ENCODE measurements around the gene PRKN. TPM values are rescaled to one million over a fixed set of nuclear protein-coding genes. Genes with fewer than 3 reads are reported as not detected.

Gene PRKN
- total and polyA plus RNA-seq, 9 of the 15 experiments (the other 6 are each of a cell fraction or from before 2014, with no cell fraction given), result 0.03 to 0.96 (median 0.15) TPM; not detected in 2

GRCh38 chr6:162683135-162683534 is 44.4 kb downstream of the PRKN start:
- Histone ChIP-seq H3K79me2 (ENCODE audit: control insufficient read depth, insufficient read depth, low read length) (no peaks in the 10 kb centered on the region), H3K27ac (ENCODE audit: extremely low read depth, low read depth, low read length) (no peak overlapping the region), H3K4me2 (ENCODE audit: insufficient read depth, low read length) (no peak overlapping the region), H3K9ac (ENCODE audit: insufficient read depth in 1 of 2, low read depth in 2 of 2, low read length in 2 of 2) (no peak overlapping the region), H4K20me1 (replicated peaks; ENCODE audit: control insufficient read depth, insufficient read depth, low read length) (no peaks in the 10 kb centered on the region), H3K9me1 (ENCODE audit: control insufficient read depth, insufficient read depth, low read length) (no peaks in the 10 kb centered on the region), H3K27me3 (ENCODE audit: control insufficient read depth in 2 of 2, insufficient read depth in 2 of 2, low read length in 2 of 2) (no peaks in the 10 kb centered on the region), H2AFZ (ENCODE audit: low read depth, low read length) (no peak overlapping the region), H3K4me3 (no peak overlapping the region), H3K36me3 (ENCODE audit: control insufficient read depth, insufficient read depth, low read length) (no peaks in the 10 kb centered on the region), H3K9me3 (replicated peaks; ENCODE audit: control insufficient read depth, insufficient read depth, low read depth, low read length) (no peaks in the 10 kb centered on the region; the same call in 1 of the 2 replicates), H3K4me1 (replicated peaks in 1 of 2; ENCODE audit: control insufficient read depth in 2 of 2, insufficient read depth in 2 of 2, low read length in 2 of 2) (no peaks in the 10 kb centered on the region)
- ChIA-PET CTCF (ENCODE audit: low intra/inter-chr PET ratio) (no interaction called here), POLR2A (no interaction called here)
- FAIRE-seq (no peak), DNase-seq (ENCODE audit: extremely low read depth in 1 of 4, low spot score in 3 of 4) (no peak), ATAC-seq (no peak)
- no TSS peak for BruUV-seq (replicated peaks)
- in situ Hi-C loops (cut with MboI), result no loop called here
- WGBS (ENCODE audit: insufficient coverage, low coverage, missing lambda C conversion rate), result 1% methylated on average over 4 of the region's 4 CpGs
- intact Hi-C loops (cut with micrococcal nuclease), result no loop called here
- no peak for TF ChIP-seq ZNF212 (CRISPR knock-in tag; IDR thresholded peaks at IDR 0.05)
- TF ChIP-seq ZNF277 (CRISPR knock-in tag; IDR thresholded peaks at IDR 0.05; ENCODE audit: borderline replicate concordance), result no peak
- no peak for TF ChIP-seq KDM4B (IDR thresholded peaks at IDR 0.05; ENCODE audit: borderline replicate concordance in 2 of 2, low read depth in 1 of 2)
- TF ChIP-seq BMI1 (IDR thresholded peaks at IDR 0.05; ENCODE audit: low read length), result no peak
- TF ChIP-seq ZBTB9 (CRISPR knock-in tag; IDR thresholded peaks at IDR 0.05), result no peak
- no peak for TF ChIP-seq SPI1 (IDR thresholded peaks at IDR 0.05; ENCODE audit: borderline replicate concordance, low read depth, low read length)
- no peak for TF ChIP-seq ZNF57 (CRISPR knock-in tag; IDR thresholded peaks at IDR 0.05)
- TF ChIP-seq ZNF197 (CRISPR knock-in tag; IDR thresholded peaks at IDR 0.05; ENCODE audit: low read depth), result no peak
- no peak for TF ChIP-seq CHD1 (IDR thresholded peaks at IDR 0.05; ENCODE audit: low read length)
- no peak for TF ChIP-seq STAT6 (CRISPR knock-in tag; IDR thresholded peaks at IDR 0.05)
- TF ChIP-seq ZBTB17 (CRISPR knock-in tag; IDR thresholded peaks at IDR 0.05), result no peak
- no peak for TF ChIP-seq BRCA1 (IDR thresholded peaks at IDR 0.05)
- no peak for TF ChIP-seq BRCA1 (CRISPR knock-in tag; IDR thresholded peaks at IDR 0.05)
- TF ChIP-seq SAP30 (IDR thresholded peaks at IDR 0.05; ENCODE audit: borderline replicate concordance, insufficient read depth, low read depth, low read length, poor library complexity, severe bottlenecking), result no peak
- TF ChIP-seq PRPF4 (IDR thresholded peaks at IDR 0.05; ENCODE audit: insufficient read depth, low read depth, low read length, poor library complexity, severe bottlenecking), result no peak
- no peak for TF ChIP-seq POLR3G (IDR thresholded peaks at IDR 0.05; ENCODE audit: extremely low read depth, insufficient read length, insufficient replicate concordance)
- no peak for TF ChIP-seq HDAC8 (tag; IDR thresholded peaks at IDR 0.05)
- no peak for TF ChIP-seq TEAD1 (CRISPR knock-in tag; IDR thresholded peaks at IDR 0.05)
